HAP-1 (cell line): ENCODE results near the gene PI4K2A.
"Not testable (repeated sequence)": the region's sequence is repeated elsewhere in the genome, so short reads cannot be mapped to it uniquely, and the experiment has no call there.

ENCODE experiments used
- DNase-seq, 2 experiments: peaks; one replicate each; pipeline ENCODE4 v3.0.0-alpha.2; 2016 to 2020; ENCODE audit warnings: low spot score in 2 of 2
- H3K27me3 ChIP-seq: fragments of 250-450 bp; sonication (Bioruptor Pico); 2 replicates; pipeline ENCODE4 v1.5.1; 2020; ENCODE audit warnings: low read depth, mild to moderate bottlenecking, moderate library complexity
- H3K36me3 ChIP-seq: fragments of 250-450 bp; sonication (Bioruptor Pico); replicated peaks from 2 replicates; pipeline ENCODE4 v1.5.1; 2020; ENCODE audit warnings: mild to moderate bottlenecking
- H3K4me1 ChIP-seq: fragments of 250-450 bp; sonication (Bioruptor Pico); 2 replicates; pipeline ENCODE4 v1.5.1; 2020; ENCODE audit warnings: mild to moderate bottlenecking
- H3K4me3 ChIP-seq: fragments of 250-450 bp; sonication (Bioruptor Pico); 2 replicates; pipeline ENCODE4 v1.5.1; 2020; ENCODE audit warnings: mild to moderate bottlenecking, moderate library complexity
- H3K9me3 ChIP-seq: fragments of 250-450 bp; sonication (Bioruptor Pico); 2 replicates; pipeline ENCODE4 v1.5.1; 2020; ENCODE audit warnings: mild to moderate bottlenecking, moderate library complexity
- in situ Hi-C: fragments of 300-500 bp; cut with MboI; formaldehyde crosslinking; loops from 3 replicates; pipeline ENCODE4 v1.14.3; 2020; ENCODE audit warnings: low sequenced_read_pairs, inconsistent platforms, mixed read lengths

PI4K2A gene

DNA sequence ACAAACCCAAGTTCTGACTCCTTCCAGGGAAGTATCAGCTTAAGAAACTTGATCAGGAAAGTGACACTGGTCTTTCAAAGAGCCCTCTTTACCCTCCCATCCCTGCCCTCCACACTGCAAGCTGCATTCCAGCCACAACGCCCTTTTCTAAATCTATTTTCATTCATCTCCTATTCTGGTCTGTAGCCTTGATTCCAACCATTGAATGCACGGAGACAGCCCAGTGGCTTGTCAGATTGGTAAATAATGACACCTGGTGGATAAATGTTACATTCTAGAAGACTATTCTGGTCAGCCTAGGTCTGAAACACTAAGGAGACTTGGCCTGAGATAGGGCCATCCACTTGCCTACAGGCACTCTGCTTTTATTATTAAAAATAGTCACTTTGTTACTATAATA, 28.1 kb upstream of the PI4K2A start:
- DNase-seq, result peak; percentile 56 to 60
- in situ Hi-C loops, result loop anchor here (5.0 kb wide), 1 partner anchor 150 kb away; no protein-coding TSS in a partner anchor
- H3K4me1 ChIP-seq, result 0 out of 2 replicates have a peak, but pooled peaks cover 3% of the 10 kb centered on the region
- H3K4me3 ChIP-seq, result no peak overlapping the region
- H3K9me3 ChIP-seq, result no peaks in the 10 kb centered on the region
- no peaks in the 10 kb centered on the region for H3K36me3 ChIP-seq
- no peaks in the 10 kb centered on the region for H3K27me3 ChIP-seq

DNA sequence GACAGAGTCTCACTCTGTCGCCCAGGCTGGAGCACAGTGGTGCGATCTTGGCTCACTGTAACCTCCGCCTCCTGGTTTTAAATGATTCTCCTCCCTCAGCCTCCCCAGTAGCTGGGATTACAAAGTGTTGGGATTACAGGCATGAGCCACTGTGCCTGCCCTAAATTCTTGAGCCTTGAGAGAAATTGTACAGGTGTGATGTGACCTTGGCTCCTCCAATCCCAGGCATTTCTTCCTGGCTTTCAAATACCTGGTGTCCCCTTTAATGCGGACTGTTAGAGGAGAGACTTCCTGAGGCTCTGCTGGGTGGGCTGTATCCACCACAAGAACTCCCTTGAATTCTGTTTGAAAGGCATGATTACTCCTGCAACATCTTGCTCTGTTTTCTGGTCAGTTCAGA, 22.2 kb upstream of the PI4K2A start:
- no peaks in the 10 kb centered on the region for H3K4me1 ChIP-seq
- H3K4me3 ChIP-seq, result no peak overlapping the region
- no peaks in the 10 kb centered on the region for H3K27me3 ChIP-seq
- H3K36me3 ChIP-seq, result no peaks in the 10 kb centered on the region
- DNase-seq, result no peak
- no peaks in the 10 kb centered on the region for H3K9me3 ChIP-seq
- in situ Hi-C loops, result no loop called here

DNA sequence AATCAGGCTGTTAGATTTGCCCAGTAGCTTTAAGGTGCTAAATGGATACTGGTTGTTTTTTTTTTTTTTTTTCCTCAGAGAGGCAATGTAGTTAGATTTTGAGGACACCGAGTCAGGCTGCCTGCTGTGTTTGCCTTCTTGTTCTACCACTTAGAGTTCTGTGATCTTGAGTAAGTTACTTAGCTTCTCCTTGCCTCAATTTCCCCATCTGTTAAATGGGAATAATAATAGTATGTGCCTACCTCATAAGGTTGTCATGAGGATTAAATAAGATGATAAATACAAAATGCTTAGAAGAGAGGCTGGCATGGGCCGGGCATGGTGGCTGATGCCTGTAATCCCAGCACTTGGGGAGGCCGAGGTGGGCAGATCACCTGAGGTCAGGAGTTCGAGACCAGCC, 21.7 kb upstream of the PI4K2A start:
- no peaks in the 10 kb centered on the region for H3K4me1 ChIP-seq
- H3K4me3 ChIP-seq, result no peak overlapping the region
- H3K9me3 ChIP-seq, result no peaks in the 10 kb centered on the region
- H3K36me3 ChIP-seq, result no peaks in the 10 kb centered on the region
- in situ Hi-C loops, result no loop called here
- H3K27me3 ChIP-seq, result no peaks in the 10 kb centered on the region
- no peak for DNase-seq

DNA sequence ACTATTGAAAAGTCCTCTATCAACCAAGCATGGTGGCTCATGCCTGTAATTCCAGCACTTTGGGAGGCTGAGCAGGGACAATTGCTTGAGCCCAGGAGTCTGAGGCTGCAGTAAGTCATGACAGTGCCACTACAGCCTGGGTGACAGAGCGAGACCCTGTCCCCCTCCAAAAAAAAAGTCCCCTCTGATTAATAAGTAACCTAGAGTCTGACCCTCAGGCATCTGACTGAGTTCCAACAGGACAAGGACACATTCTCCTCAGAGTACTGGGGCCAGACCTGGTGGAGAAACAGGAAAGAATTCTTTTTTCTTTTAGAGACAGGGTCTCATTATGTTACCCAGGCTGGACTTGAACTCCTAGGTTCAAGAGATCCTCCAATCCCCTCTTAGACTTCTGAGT, 17.2 kb upstream of the PI4K2A start:
- H3K9me3 ChIP-seq, result no peaks in the 10 kb centered on the region
- no peaks in the 10 kb centered on the region for H3K36me3 ChIP-seq
- no peaks in the 10 kb centered on the region for H3K27me3 ChIP-seq
- no peaks in the 10 kb centered on the region for H3K4me1 ChIP-seq
- in situ Hi-C loops, result no loop called here
- no peak overlapping the region for H3K4me3 ChIP-seq
- no peak for DNase-seq

DNA sequence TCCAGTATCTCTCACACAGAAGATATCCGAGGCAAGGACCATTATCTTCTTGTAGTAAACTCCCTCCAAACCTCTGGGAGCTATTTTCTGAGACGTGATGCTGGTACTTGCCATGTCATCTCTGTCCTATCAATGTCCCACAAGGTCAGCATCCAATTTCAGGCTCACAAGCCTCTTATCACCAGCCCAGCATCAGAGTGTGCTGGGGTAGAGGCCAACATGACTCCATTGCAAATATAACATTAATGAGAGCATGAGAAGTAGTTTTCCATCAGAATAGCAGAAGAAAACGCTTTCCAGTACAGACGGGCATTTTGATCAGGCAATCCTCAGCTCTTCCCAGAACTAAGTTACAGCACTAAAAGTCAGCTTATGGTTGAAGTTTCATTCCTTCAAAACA, 12.7 kb upstream of the PI4K2A start:
- Histone ChIP-seq H3K9me3 (no peaks in the 10 kb centered on the region), H3K4me3 (no peak overlapping the region), H3K36me3 (no peaks in the 10 kb centered on the region), H3K4me1 (no peaks in the 10 kb centered on the region), H3K27me3 (no peaks in the 10 kb centered on the region)
- in situ Hi-C loops, result no loop called here
- DNase-seq, result no peak

DNA sequence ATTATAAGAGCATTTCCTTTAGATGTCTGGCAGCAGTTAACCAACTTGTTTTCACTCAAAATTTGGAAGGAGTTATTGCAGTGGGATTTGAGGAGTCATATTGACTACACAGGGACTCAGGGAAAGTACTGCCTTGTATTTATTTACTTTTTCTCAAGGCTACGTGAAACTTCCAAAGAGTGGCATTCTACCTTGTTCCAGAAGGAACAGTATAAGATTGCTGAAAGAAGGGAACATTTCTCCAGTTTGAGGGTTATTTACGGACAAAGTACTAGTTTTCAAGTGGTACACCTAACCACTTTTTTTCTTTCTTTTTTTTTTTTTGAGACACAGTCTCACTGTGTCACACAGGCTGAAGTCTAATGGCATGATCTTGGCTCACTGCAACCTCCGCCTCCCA, 12.2 kb upstream of the PI4K2A start:
- no peaks in the 10 kb centered on the region for H3K4me1 ChIP-seq
- H3K4me3 ChIP-seq, result no peak overlapping the region
- no peaks in the 10 kb centered on the region for H3K27me3 ChIP-seq
- in situ Hi-C loops, result no loop called here
- H3K36me3 ChIP-seq, result no peaks in the 10 kb centered on the region
- no peak for DNase-seq
- H3K9me3 ChIP-seq, result no peaks in the 10 kb centered on the region

DNA sequence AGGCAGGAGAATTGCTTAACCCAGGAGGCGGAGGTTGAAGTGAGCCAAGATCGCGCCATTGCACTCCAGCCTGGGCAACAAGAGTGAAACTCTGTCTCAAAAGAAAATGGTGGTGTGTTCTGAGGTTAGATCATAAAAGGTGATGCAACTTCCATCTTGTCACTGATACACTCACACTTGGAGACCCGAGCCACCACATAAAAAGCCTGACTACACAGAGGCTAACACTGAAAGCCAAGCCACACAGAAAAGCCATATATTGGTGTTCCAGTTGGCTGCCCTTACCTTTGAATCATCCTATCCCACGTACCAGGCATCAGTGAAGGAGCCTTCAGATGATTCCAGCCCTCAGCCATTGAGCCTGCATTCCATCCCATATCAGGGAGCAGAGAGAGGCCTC, 11.2 kb upstream of the PI4K2A start:
- in situ Hi-C loops, result no loop called here
- Histone ChIP-seq H3K9me3 (no peaks in the 10 kb centered on the region), H3K36me3 (no peaks in the 10 kb centered on the region), H3K4me3 (no peak overlapping the region), H3K4me1 (no peaks in the 10 kb centered on the region), H3K27me3 (no peaks in the 10 kb centered on the region)
- DNase-seq, result no peak

DNA sequence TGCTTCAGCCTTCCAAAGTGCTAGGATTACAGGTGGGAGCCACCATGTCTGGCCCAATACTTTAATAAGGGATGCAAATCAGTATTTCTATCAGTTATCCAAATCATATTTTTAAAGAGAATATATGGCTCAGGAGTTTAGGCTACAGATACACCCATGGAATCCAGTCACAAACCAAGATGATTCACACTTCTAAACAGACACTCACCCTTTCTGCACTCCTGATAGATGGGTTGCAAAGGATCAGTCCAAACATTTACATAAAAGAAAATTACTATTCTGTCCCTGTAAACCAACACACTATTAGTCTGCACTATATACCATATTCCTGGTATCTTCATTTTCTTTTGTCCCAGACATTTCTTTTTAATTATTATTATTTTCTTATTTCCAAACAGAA, 9.4 kb upstream of the PI4K2A start:
- Histone ChIP-seq H3K9me3 (no peaks in the 10 kb centered on the region), H3K4me1 (no peaks in the 10 kb centered on the region), H3K4me3 (no peak overlapping the region), H3K27me3 (no peaks in the 10 kb centered on the region), H3K36me3 (no peaks in the 10 kb centered on the region)
- DNase-seq, result no peak
- in situ Hi-C loops, result no loop called here

DNA sequence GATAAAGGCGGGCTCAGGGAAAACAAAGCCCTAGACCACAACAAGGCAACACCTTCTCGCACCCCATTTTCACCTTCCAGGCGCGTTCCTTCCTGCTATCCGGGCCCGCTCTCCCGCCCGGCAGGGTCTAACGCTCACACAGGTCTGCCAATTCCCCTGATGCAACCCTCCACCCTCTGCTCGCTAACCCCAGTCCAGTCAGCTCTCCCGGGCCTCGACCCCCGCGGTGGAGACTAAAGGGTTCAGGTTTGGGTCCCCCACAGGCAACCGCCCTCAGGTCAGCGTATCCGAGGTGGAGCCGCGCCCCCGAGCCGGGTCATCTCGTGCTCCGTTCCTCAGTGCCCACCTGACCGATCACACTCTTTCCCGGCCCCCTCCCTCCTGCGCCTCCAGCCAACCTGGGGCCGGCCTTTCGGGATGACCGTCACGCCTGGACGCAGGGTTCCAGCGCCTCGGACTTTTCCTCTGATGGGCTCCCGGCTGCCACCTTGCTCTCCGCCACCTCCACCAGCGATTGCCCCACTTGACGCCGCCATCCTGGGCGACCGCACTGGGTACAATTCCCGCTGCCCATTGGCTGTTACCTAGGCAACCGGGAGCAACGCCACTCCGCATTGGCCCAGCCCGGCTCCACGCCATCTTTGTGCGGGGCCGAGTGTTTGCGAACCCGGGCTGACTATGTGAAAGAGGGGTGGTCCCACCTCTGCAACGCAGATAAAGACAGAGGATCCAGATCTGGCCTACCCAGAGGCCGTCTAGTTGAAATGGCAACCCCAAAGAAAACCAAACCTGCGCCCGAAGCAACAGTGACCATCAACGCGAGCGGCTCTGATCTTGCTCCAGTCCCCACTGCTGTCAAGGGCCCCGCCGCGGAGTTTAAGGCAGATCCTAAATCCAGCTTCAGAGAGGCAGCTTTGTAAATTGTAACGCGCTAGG, 7.3 kb upstream of the PI4K2A start, which contains the start of gene MORN4:
Gene MORN4 (minus strand): TSS at position 552 of the 936 bp plus-strand sequence. CDS start 13,847 bp downstream, outside the sequence.
- no peak for DNase-seq
- Histone ChIP-seq H3K4me1 (no peaks in the 10 kb centered on the region), H3K4me3 (no peak within 1 kb of the TSS), H3K9me3 (no peaks in the 10 kb centered on the region), H3K36me3 (no peaks in the 10 kb centered on the region), H3K27me3 (no peaks in the 10 kb centered on the region)
- in situ Hi-C loops, result no loop called here

DNA sequence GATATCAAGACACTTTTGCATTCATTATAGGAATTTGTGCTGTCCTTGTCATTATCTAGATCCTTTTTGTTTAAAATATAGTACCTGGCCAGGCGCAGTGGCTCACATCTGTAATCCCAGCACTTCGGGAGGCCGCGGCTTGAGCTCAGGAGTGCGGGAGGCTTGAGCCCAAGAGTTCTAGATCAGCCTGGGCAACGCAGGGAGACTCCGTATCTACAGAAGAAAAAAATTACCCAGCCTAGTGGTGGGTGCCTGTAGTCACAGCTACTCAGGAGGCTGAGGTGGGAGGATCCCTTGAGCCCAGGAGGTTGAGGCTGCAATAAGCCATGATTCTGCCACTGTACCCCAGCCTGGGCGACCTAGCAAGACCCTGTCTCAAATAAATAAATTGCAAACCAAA, 6.5 kb upstream of the PI4K2A start:
- in situ Hi-C loops, result no loop called here
- Histone ChIP-seq H3K4me3 (no peak overlapping the region), H3K4me1 (no peaks in the 10 kb centered on the region), H3K9me3 (no peaks in the 10 kb centered on the region), H3K27me3 (0 out of 2 replicates have a peak, but pooled peaks cover 2% of the 10 kb centered on the region), H3K36me3 (no peaks in the 10 kb centered on the region)
- no peak for DNase-seq

DNA sequence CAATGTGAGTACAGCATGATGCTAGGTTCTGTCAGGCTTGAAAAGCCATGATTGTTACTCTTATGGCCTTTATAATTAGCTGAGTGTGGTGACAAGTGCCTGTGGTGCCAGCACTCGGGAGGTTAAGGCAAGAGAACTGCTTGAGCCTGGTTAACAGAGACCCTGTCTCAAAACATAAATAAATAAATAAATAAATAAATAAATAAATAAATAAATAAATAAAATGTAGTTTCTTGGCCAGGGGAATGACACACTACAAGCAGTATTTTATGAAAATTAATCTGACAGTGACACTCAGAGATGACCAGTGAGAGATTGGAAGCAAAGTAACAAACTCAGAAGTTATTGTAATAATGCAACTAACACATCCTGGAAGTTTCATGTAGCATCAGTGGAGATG, 4.9 kb upstream of the PI4K2A start:
- Histone ChIP-seq H3K27me3 (0 out of 2 replicates have a peak, but pooled peaks cover 3% of the 10 kb centered on the region), H3K9me3 (no peaks in the 10 kb centered on the region), H3K36me3 (no peaks in the 10 kb centered on the region), H3K4me3 (no peak overlapping the region), H3K4me1 (no peaks in the 10 kb centered on the region)
- no peak for DNase-seq
- in situ Hi-C loops, result no loop called here

DNA sequence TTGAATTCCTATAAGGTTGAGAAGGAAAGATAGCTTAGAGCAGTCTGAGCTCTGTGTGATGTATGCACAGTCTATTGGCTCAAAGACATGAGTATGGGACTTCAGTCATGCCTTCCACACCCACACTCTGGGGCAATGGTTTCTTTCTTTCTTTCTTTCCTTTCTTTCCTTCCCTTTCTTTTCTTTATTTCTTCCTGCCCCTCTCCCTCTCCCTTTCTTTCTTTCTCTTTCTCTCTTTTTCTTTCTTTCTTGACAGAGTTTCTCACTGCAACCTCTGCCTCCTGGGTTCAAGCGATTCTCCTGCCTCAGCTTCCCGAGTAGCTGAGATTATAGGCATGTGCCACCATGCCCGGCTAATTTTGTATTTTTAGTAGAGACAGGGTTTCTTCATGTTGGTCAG, 1.4 kb upstream of the PI4K2A start:
- H3K27me3 ChIP-seq, DNase-seq, H3K9me3 ChIP-seq, H3K4me1 ChIP-seq, H3K36me3 ChIP-seq, H3K4me3 ChIP-seq, in situ Hi-C loops: not testable (repeated sequence)

DNA sequence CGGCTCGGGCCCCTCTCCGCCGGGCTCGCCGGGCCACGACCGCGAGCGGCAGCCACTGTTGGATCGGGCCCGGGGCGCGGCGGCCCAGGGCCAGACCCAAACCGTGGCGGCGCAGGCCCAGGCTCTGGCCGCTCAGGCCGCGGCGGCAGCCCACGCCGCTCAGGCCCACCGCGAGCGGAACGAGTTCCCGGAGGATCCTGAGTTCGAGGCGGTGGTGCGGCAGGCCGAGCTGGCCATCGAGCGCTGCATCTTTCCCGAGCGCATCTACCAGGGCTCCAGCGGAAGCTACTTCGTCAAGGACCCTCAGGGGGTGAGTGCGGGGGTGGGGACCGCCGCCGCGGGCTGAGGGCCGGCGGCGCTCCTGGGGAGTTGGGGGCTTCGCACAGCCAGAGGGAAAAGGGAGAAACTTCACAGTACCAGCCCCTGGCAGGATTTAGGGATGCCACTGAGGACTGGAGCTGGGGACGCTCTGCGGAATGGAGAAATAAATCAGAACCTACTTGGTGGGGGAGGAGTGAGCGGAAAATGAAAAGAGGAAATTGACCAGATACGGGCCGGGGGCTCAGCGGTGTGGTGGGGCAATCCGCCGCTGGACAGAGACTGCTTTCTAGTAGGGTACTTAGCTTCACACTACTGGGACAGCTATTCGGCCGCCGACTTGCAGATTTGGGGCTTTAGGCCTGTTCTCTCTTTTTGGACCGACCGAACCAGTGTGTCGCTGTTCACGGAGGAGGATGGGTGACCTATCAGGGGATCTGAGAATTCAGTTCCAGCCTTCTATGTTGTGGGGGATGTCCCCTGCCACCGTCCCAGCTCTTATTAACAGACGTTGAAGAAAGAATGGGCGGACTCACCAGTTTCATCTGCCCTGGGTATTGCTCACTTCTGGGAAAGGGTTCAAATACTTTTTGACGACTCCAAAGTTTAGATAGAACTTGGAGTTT, 669 bp downstream of the PI4K2A start:
- Histone ChIP-seq H3K27me3 (0 out of 2 replicates have a peak, but pooled peaks cover 3% of the 10 kb centered on the region), H3K9me3 (no peaks in the 10 kb centered on the region), H3K4me3 (peak overlapping the region; percentile 66), H3K4me1 (peaks cover 6% of the 10 kb centered on the region; the same call in 1 of the 2 replicates), H3K36me3 (peaks cover 11% of the 10 kb centered on the region; the same call in 1 of the 2 replicates)
- DNase-seq, result peak in 1 of 2 experiments; percentile 39
- in situ Hi-C loops, result no loop called here
